Thyroid gland (tissue), 4 donors: ENCODE measurements around the gene CPLX3.

Experiments
- POLR2A ChIP-seq, 2 donors: fragments of 450-650 bp; IDR thresholded peaks; one replicate each; pipeline ENCODE4 v1.6.1; 2017; ENCODE audit warnings: antibody characterized with exemption in 2 of 2, mild to moderate bottlenecking in 2 of 2, moderate library complexity in 1 of 2
- TF ChIP-seq, protein P1 (sequence below), 6 experiments: fragments of 200-600 bp in 3 of 6; fragments of 450-650 bp in 3 of 6; sonication (generic) in 3 of 6; IDR thresholded peaks; one replicate each; pipeline ENCODE4 v1.5.1; 2016 to 2019; ENCODE audit warnings: antibody characterized with exemption in 6 of 6, mild to moderate bottlenecking in 2 of 6, inconsistent platforms in 1 of 6, moderate library complexity in 1 of 6

DNA sequence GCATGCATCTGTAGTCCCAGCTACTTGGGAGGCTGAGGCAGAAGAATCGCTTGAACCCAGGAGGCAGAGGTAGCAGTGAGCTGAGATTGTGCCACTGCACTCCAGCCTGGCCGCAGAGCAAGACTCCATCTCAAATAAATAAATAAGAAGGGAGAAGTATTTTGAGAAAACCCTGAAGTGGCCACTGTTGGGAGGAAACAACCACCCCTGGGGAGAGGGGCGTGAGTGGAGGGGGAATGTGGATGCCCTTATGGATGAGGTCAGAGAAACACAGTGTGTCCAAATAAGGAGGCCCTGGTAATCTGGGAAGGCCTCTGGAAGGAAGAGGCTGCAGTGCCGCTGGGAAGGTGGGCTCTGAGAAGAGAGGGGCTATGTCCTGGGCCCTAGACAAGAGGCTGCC is 4.2 kb upstream of the CPLX3 start:
- TF ChIP-seq, protein P1, sequence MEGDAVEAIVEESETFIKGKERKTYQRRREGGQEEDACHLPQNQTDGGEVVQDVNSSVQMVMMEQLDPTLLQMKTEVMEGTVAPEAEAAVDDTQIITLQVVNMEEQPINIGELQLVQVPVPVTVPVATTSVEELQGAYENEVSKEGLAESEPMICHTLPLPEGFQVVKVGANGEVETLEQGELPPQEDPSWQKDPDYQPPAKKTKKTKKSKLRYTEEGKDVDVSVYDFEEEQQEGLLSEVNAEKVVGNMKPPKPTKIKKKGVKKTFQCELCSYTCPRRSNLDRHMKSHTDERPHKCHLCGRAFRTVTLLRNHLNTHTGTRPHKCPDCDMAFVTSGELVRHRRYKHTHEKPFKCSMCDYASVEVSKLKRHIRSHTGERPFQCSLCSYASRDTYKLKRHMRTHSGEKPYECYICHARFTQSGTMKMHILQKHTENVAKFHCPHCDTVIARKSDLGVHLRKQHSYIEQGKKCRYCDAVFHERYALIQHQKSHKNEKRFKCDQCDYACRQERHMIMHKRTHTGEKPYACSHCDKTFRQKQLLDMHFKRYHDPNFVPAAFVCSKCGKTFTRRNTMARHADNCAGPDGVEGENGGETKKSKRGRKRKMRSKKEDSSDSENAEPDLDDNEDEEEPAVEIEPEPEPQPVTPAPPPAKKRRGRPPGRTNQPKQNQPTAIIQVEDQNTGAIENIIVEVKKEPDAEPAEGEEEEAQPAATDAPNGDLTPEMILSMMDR (IDR thresholded peaks at IDR 0.05), result no peak
- no peak for TF ChIP-seq POLR2A (IDR thresholded peaks at IDR 0.05)
